Upper lobe of left lung (tissue), 4 donors: Measurements from ENCODE around the gene DOK7.

Source experiments
- CTCF ChIP-seq, 6 experiments: fragments of 450-650 bp in 4 of 6; fragments of 200-600 bp in 2 of 6; sonication (generic) in 2 of 6; IDR thresholded peaks; one replicate each; pipeline ENCODE4 v1.5.1; 2016 to 2019; ENCODE audit warnings: antibody characterized with exemption in 6 of 6
- POLR2AphosphoS5 ChIP-seq, 2 donors: sonication (generic); formaldehyde crosslinking; IDR thresholded peaks; one replicate each; pipeline ENCODE4 v1.5.1; 2017; ENCODE audit warnings: antibody characterized with exemption in 2 of 2

- no peak for TF ChIP-seq CTCF (IDR thresholded peaks at IDR 0.05)
- no peak for TF ChIP-seq POLR2AphosphoS5 (IDR thresholded peaks at IDR 0.05)
These were observed 25.7 kb downstream of the DOK7 start for GRCh38 chr4:3488820-3489219.
